ENCODE measurements around the gene GNG7.
"Not testable (repeated sequence)": the region's sequence is repeated elsewhere in the genome, so short reads cannot be mapped to it uniquely, and the experiment has no call there.

GNG7 gene

DNA sequence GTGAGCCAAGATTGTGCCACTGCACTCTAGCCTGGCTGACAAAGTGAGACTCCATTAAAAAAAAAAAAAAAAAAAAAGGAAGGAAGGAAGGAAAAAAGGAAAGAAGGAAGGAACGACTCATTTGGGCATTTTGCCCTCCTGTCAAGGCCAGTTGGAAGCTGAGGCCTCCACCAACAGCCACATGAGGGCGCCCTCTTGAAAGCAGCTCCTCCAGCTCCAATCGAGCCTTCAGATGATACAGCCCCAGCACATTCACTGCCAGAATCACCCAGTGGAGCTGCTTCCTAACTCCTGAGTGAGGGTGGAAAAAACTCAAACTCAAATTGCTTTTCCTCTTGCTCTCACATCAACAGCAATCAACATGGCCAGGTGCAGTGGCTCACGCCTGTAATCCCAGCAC, 40.9 kb downstream of the GNG7 start:
- in situ Hi-C loops (cut with HindIII; ENCODE audit: low sequenced_read_pairs), result no loop called here
- TF ChIP-seq CTCF (IDR thresholded peaks at IDR 0.05; ENCODE audit: low read depth, low read length, missing control alignments), result no peak
- no peak overlapping the region for H3K4me3 ChIP-seq (ENCODE audit: low read depth, low read length)
- DNase-seq (ENCODE audit: low read depth), result no peak

DNA sequence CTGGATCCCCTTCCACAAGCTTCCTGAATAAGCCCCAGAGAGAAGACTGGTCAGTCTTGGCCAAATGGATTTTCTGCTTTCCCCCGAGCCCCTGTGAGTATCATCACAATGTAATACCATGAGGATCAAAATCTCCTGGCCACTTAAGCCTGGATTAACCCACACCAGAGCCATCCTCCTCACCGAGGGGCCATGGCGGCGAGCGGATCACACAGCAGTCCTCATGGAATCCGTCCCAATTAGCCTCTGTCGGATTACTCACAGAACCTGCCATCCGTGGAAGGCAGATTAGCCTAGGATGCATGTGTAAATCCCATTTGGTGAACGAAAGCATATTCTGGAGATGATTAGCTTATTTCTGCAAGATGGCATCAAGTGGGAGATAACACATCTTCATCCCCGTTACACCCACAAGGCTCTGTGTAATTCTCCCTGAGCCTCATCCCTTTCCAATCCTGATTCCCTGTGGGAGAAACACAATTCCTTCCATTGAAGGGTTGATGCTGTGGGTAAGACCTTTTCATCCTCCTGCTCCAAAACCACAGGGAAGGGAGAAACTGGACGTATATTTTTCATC, 42.5 kb downstream of the GNG7 start:
- DNase-seq (ENCODE audit: low read depth), result no peak

GRCh38 chr19:2656533-2656932, 46.0 kb downstream of the GNG7 start:
- no peak for TF ChIP-seq CTCF (IDR thresholded peaks at IDR 0.05; ENCODE audit: low read depth, low read length, missing control alignments)
- DNase-seq (ENCODE audit: low read depth), result no peak
- H3K4me3 ChIP-seq (ENCODE audit: low read depth, low read length), result no peak overlapping the region
- in situ Hi-C loops (cut with HindIII; ENCODE audit: low sequenced_read_pairs), result no loop called here

More for the DNA sequence above, 42.5 kb downstream of the GNG7 start:
- in situ Hi-C loops (cut with HindIII; ENCODE audit: low sequenced_read_pairs), result no loop called here
- H3K4me3 ChIP-seq (ENCODE audit: low read depth, low read length), result no peak overlapping the region
- no peak for TF ChIP-seq CTCF (IDR thresholded peaks at IDR 0.05; ENCODE audit: low read depth, low read length, missing control alignments)

DNA sequence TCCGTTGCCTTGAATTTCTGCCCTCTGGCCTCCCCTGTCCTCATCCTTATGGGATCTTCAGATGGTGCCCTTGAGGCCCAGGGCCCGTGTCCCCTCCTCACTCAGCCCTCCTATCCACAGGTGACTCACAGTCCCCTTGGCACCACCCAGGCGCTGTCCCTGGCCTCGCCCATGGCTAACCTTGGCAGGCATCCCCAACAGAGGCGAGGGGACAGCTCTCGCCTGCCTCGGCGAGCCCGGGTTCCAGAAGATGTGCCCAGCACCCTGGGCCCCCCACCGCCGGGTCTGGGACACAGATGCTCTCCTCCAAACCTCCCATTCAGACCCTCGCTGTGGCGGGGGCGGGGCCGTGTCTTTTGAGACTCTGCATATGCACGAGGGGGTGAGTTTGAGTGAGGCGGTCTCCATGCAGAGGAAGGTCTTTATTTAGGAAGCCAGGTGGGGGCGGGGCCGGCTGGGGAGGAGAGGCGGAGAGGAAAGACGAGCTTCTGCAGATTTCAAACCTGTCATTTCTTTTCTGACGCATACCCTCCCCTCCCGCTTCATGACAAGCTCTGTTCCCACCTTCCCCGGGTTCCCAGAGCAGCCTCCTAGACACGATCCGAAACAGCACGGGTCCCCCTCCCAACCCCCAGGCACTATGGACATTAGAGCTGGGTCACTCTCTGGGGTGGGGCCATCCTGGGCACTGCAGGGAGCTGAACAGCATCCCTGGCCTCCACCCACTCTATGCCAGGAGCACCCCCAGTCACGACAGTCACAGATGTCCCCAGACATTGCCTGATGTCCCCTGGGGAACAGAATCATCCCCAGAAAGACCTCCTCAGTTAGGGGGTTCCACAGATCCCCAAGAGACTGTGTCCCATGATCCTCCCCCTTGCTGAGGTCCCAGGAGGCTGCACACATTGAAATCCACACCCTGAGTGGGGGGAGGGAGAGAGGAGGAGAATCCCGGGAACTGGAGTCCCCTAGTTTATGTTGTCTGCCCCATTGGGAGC, 48.5 kb downstream of the GNG7 start:
- no peak overlapping the region for H3K4me3 ChIP-seq (ENCODE audit: low read depth, low read length)
- DNase-seq (ENCODE audit: low read depth), result no peak
- in situ Hi-C loops (cut with HindIII; ENCODE audit: low sequenced_read_pairs), result no loop called here
- no peak for TF ChIP-seq CTCF (IDR thresholded peaks at IDR 0.05; ENCODE audit: low read depth, low read length, missing control alignments)

DNA sequence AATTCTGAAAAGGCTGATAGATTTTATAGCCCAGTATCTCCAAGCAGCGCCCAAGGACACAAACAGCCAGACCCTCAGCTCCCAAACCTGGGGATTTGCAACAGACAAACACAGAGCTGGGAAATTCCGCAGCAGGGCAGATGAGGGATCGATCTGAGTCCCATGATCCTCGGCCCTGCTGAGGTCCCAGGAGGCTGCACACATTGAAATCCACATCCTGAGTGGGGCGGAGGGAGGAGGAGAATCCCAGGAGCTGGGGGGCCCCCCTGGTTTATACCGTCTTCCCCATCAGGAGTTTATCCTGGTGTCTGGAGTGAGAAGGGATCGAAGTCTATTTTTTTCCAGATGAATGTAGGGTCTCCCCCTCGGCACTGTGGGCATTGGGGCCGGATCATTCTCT, 49.3 kb downstream of the GNG7 start:
- no peak overlapping the region for H3K4me3 ChIP-seq (ENCODE audit: low read depth, low read length)
- TF ChIP-seq CTCF (IDR thresholded peaks at IDR 0.05; ENCODE audit: low read depth, low read length, missing control alignments), result no peak
- no peak for DNase-seq (ENCODE audit: low read depth)
- in situ Hi-C loops (cut with HindIII; ENCODE audit: low sequenced_read_pairs), result no loop called here

GRCh38 chr19:2652504-2653099, 49.9 kb downstream of the GNG7 start:
- TF ChIP-seq CTCF (IDR thresholded peaks at IDR 0.05; ENCODE audit: low read depth, low read length, missing control alignments), result no peak
- in situ Hi-C loops (cut with HindIII; ENCODE audit: low sequenced_read_pairs), result no loop called here
- no peak for DNase-seq (ENCODE audit: low read depth)
- no peak overlapping the region for H3K4me3 ChIP-seq (ENCODE audit: low read depth, low read length)

- in situ Hi-C loops (cut with HindIII; ENCODE audit: low sequenced_read_pairs); DNase-seq (ENCODE audit: low read depth): not testable (repeated sequence)
Observed at GRCh38 chr19:2651002-2651733, 51.3 kb downstream of the GNG7 start.

More at GRCh38 chr19:2651002-2651733, 51.3 kb downstream of the GNG7 start:
- not testable (repeated sequence) for H3K4me3 ChIP-seq (ENCODE audit: low read depth, low read length)
